Gastrocnemius medialis (tissue), 4 donors: ENCODE measurements around the gene AP2B1. TPM values are rescaled to one million over a fixed set of nuclear protein-coding genes. Genes with fewer than 3 reads are reported as not detected.

Experiments used
- ATAC-seq, 2 donors: fragments of 150-250 bp; one replicate each; pipeline ENCODE4 v1.9.1; 2016
- DNase-seq, 2 donors: peaks; one replicate each; pipeline ENCODE4 v3.0.0-alpha.2; 2019
- H3K27ac ChIP-seq, 4 donors: fragments of 200-600 bp; sonication (generic); 1 replicate in 1 of 4; 2 replicates in 3 of 4; pipeline ENCODE4 v1.5.1; 2016 to 2018; ENCODE audit warnings: mild to moderate bottlenecking in 2 of 4, moderate library complexity in 1 of 4
- H3K27me3 ChIP-seq, 3 donors: fragments of 200-600 bp; sonication (generic) in 2 of 3; 1 replicate in 1 of 3; 2 replicates in 2 of 3; pipeline versions ENCODE4 v1.5.1 to v1.6.0; 2016 to 2019; ENCODE audit warnings: mild to moderate bottlenecking in 1 of 3, moderate library complexity in 1 of 3
- H3K36me3 ChIP-seq, 2 donors: fragments of 200-600 bp; sonication (generic) in 1 of 2; one replicate each; pipeline ENCODE4 v1.5.1; 2017 to 2018
- H3K4me1 ChIP-seq, 2 donors: fragments of 200-600 bp; sonication (generic) in 1 of 2; one replicate each; pipeline ENCODE4 v1.5.1; 2016 to 2017; ENCODE audit warnings: mild to moderate bottlenecking in 2 of 2
- H3K4me3 ChIP-seq, 4 donors: fragments of 200-600 bp; sonication (generic) in 3 of 4; 1 replicate in 1 of 4; 2 replicates in 3 of 4; pipeline ENCODE4 v1.5.1; 2016 to 2019; ENCODE audit warnings: mild to moderate bottlenecking in 2 of 4
- H3K9me3 ChIP-seq, 3 donors: fragments of 200-600 bp; sonication (generic) in 2 of 3; 1 replicate in 1 of 3; 2 replicates in 2 of 3; pipeline ENCODE4 v1.5.1; 2016 to 2019
- CTCF ChIP-seq, 5 experiments: fragments of 450-650 bp in 3 of 5; fragments of 200-600 bp in 2 of 5; sonication (generic) in 2 of 5; IDR thresholded peaks in 4 of 5; conservative IDR thresholded peaks in 1 of 5; 1 replicate in 4 of 5; 2 replicates in 1 of 5; pipeline ENCODE4 v1.5.1; 2016 to 2019; ENCODE audit warnings: antibody characterized with exemption in 5 of 5, mild to moderate bottlenecking in 3 of 5, moderate library complexity in 3 of 5
- POLR2A ChIP-seq, 2 donors: fragments of 450-650 bp; IDR thresholded peaks; one replicate each; pipeline ENCODE4 v1.6.1; 2017; ENCODE audit warnings: antibody characterized with exemption in 2 of 2, mild to moderate bottlenecking in 2 of 2, moderate library complexity in 2 of 2
- in situ Hi-C, 4 donors: fragments of 200-750 bp; cut with MboI; loops; one replicate each; pipeline versions ENCODE4 v1.15.0 to v1.8.0; 2017; ENCODE audit warnings: low sequenced_read_pairs in 4 of 4
- intact Hi-C: fragments of 100-400 bp; cut with DNase I; formaldehyde crosslinking; loops from one replicate; pipeline ENCODE4 v1.15.1; 2023; ENCODE audit warnings: low total_unique reads
- total RNA-seq, 4 donors: library from RNA; depleted of rRNA; stranded (reverse); fragments of >200 nt; gene quantifications; one replicate each; pipeline versions ENCODE4 v1.1.0 to v1.2.3, GENCODE V29; 2016

The AP2B1 gene
- total RNA-seq, 4 donors from 2014 or later, result 31.3 to 48.7 (median 38.1) TPM

- Histone ChIP-seq H3K9me3 (no peaks in the 10 kb centered on the region), H3K4me3 (no peak overlapping the region), H3K36me3 (no peaks in the 10 kb centered on the region), H3K27me3 (no peaks in the 10 kb centered on the region), H3K4me1 (peaks cover 5 to 11% of the 10 kb centered on the region in 2 donors), H3K27ac (no peak overlapping the region)
- TF ChIP-seq CTCF (IDR thresholded peaks at IDR 0.05 in 4 of 5, conservative IDR thresholded peaks at IDR 0.05 in 1 of 5), result peak in 3 of 5 experiments; percentile 23 to 43 (median 32)
- no peak for TF ChIP-seq POLR2A (IDR thresholded peaks at IDR 0.05)
- intact Hi-C loops (no loop called here), in situ Hi-C loops (loop anchor here in 2 of 4 donors (5.0 kb wide), 2 partner anchors 35 to 40 kb away; partner anchors contain the start of gene TAF15 (in 1 of the 2))
- DNase-seq (no peak), ATAC-seq (no peak)
Measured at GRCh38 chr17:35766903-35767510, 179.9 kb downstream of the AP2B1 start.

DNA sequence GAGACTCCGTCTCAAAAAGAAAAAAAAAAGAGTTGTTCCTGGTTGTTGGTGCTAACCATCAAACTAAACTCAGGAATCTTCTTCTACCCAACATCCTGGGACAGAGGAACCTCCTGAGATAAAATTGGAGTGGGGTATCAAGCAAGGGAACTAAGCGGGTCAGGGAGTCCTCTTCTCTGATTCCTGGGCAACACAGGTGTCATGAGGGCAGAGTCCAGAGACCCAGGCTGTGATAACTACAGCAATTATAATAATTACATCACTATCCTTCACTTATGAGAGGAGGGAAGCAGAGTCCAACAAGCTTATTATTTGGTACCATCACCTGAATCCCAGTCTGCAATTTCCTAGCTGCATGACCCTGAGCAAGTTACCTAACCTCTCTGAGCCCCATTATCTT is 181.7 kb downstream of the AP2B1 start:
- peaks cover 5 to 10% of the 10 kb centered on the region in 2 donors for H3K4me1 ChIP-seq
- intact Hi-C loops, result no loop called here
- H3K4me3 ChIP-seq, result no peak overlapping the region
- in situ Hi-C loops, result loop anchor here in 2 of 4 donors (5.0 kb wide), 2 partner anchors 34 to 39 kb away; partner anchors contain the start of gene TAF15 (in 1 of the 2)
- no peaks in the 10 kb centered on the region for H3K27me3 ChIP-seq
- no peaks in the 10 kb centered on the region for H3K9me3 ChIP-seq
- no peak overlapping the region for H3K27ac ChIP-seq
- H3K36me3 ChIP-seq, result no peaks in the 10 kb centered on the region
- DNase-seq (no peak), ATAC-seq (no peak)
- TF ChIP-seq POLR2A (IDR thresholded peaks at IDR 0.05) (no peak), CTCF (IDR thresholded peaks at IDR 0.05 in 4 of 5, conservative IDR thresholded peaks at IDR 0.05 in 1 of 5) (no peak)

GRCh38 chr17:35769895-35770486 is 182.9 kb downstream of the AP2B1 start:
- H3K9me3 ChIP-seq, result no peaks in the 10 kb centered on the region
- H3K4me1 ChIP-seq, result no peaks in the 10 kb centered on the region
- TF ChIP-seq CTCF (IDR thresholded peaks at IDR 0.05 in 4 of 5, conservative IDR thresholded peaks at IDR 0.05 in 1 of 5) (no peak), POLR2A (IDR thresholded peaks at IDR 0.05) (no peak)
- ATAC-seq (no peak), DNase-seq (no peak)
- H3K4me3 ChIP-seq, result no peak overlapping the region
- H3K27me3 ChIP-seq, result no peaks in the 10 kb centered on the region
- in situ Hi-C loops, result loop anchor here in 2 of 4 donors (5.0 kb wide), 2 partner anchors 32 to 37 kb away; partner anchors contain the start of gene TAF15 (in 1 of the 2)
- no peaks in the 10 kb centered on the region for H3K36me3 ChIP-seq
- intact Hi-C loops, result no loop called here
- no peak overlapping the region for H3K27ac ChIP-seq

DNA sequence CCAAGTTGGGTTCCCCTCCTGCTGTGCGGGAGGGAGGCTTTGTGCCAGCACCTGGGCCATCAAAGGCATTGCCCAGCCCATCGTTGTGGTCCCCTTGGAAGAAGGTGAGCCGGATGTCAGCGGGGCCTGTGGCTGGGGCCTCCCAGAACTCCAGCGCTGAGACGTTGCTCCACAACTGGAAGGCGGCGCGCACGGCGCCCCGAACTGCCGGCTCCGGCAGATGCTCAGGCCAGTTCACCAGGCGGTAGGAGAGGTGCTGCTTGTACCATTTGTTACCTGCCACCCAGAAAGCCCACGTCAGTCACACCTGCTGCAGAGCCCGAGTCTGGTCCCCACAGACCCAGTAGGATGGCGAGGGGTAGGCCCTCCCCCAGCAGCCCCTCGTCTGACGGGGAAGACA is 186.0 kb downstream of the AP2B1 start:
- H3K4me1 ChIP-seq, result no peaks in the 10 kb centered on the region
- DNase-seq (no peak), ATAC-seq (no peak)
- in situ Hi-C loops, result no loop called here
- no peak overlapping the region for H3K4me3 ChIP-seq
- no peak for TF ChIP-seq CTCF (IDR thresholded peaks at IDR 0.05 in 4 of 5, conservative IDR thresholded peaks at IDR 0.05 in 1 of 5)
- no peak for TF ChIP-seq POLR2A (IDR thresholded peaks at IDR 0.05)
- no peak overlapping the region for H3K27ac ChIP-seq
- H3K27me3 ChIP-seq, result no peaks in the 10 kb centered on the region
- intact Hi-C loops, result no loop called here
- no peaks in the 10 kb centered on the region for H3K9me3 ChIP-seq
- no peaks in the 10 kb centered on the region for H3K36me3 ChIP-seq
